CD1c-positive myeloid dendritic cell (primary cell): ENCODE measurements around the gene PUM1.
"Not testable (repeated sequence)": the region's sequence is repeated elsewhere in the genome, so short reads cannot be mapped to it uniquely, and the experiment has no call there.

Source experiments
- DNase-seq: peaks from one replicate; pipeline ENCODE4 v3.0.0-alpha.2; 2016; ENCODE audit errors: extremely low spot score

Gene PUM1

DNA sequence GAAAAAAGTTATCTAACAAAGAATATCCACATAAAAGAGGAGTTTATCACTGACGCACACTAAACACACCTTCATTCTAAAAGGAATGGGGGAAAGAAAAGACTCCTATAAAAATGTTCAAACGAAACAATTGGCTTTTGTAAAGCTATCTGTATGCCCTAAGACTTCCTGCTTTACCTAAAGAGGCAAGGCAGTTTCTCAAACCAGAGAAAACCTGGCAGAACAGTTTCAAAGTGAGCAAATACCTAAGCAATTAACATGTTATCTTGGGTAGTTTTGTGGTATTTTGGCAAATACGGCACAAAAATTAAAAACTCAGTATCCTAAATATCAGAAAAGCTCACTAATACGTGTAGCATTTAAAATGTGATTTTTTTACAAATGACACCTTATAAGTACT is 1.9 kb downstream of the PUM1 start:
- DNase-seq: peak; percentile 13

DNA sequence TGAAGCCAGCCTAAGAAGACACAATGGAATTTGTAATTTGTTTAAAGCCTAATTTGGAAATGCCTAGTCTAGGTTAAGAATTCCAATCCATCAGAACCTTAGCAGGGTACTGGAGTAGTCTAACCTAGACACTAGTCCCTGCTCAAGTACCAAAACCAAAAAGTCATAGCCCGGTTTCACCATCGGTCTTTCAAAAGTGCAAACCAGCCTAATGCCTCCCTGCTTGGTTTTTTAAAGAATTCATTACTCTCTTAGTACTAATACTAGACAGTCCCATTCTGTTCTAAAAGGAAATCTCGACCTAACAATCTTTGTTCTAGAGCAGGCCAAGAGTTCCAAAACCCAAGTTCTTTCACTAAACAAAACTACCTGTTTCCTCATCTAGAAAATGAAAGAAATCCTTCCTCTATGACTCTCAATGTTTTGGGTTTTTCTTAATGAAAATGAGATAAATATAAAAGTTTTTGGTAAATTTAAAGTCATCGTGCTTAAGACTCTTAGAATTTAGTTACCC is 2.6 kb downstream of the PUM1 start:
- DNase-seq: no peak

DNA sequence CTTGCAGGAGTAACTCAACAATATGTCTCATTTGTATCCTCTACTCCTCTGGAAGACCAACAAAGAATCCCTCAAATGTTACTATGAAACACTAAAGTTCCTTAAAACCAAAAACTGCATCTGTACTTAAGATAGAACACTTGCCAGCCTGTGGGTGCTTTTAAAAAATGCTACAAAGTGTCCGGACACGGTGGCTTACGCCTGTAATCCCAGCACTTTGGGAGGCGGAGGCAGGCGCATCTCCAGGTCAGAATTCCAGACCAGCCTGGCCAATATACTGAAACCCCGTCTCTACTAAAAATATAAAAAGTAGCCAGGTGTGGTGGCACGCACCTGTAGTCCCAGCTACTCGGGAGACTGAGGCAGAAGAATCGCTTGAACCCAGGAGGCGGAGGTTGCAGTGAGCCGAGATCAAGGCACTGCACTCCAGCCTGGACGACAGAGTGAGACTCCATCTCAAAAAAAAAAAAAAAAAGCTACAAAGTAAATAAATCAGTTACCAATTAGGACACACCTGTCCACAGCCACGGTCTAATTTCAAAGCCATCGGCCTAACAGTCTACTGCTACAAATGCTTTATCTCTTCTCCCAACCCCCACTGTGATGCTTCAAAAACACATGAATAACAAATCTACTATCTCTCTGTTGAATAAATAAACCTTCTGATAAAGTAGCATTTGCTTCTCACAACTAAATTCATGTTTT is 3.2 kb downstream of the PUM1 start:
- not testable (repeated sequence) for DNase-seq

DNA sequence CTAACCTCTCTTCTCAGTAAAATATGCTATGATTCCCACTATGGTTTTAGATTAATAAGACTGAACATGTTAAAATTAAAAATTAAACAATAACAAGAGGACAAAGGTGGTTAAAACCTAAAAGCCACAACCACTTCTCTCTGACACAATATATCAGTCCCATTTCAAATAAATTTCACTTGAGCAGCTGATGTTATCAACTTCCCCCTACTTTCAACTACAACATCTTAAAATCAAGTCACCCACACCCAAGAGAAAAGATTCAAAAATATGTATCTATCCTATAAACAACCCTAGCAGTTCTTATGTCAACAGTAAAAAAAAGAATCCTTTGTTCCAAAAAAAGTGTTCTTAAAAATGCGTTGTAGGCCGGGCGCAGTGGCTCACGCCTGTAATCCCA is 7.5 kb downstream of the PUM1 start:
- no peak for DNase-seq

DNA sequence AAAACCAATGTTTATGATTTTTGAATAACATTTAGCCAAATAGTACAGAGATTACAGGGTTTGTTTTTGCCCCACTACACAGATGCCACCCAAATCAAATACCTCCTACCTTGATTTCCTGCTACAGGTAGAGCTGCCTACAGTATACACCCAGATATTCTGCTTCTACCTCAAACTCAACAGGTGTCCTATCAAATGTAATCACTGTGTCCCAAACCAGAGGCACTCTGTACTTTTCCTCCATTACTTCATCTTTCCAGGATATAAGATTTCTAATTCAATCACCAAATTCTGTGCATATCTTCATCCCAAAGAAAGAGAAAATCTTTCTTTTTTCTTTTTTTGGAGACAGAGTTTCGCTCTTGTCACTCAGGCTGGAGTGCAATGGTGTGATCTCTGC is 9.6 kb downstream of the PUM1 start:
- DNase-seq: no peak

DNA sequence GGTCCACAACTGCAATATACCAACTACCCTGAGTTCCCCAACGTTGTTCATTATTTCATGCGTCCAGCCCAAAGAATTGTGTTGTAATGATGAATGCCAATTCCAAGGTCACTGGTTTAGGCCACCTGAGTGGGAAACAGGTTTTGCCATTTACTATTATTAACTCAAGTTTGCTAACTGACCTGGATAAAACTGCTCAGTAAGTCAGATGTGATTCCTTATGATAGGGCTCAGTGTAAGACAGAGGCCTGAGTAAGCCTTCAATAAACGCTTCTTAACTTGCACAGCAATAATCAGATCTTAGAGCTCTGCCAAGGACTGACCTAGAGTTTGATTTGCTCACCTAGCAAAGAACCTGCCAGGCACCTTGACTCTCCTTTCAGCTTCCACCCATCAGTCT is 10.0 kb downstream of the PUM1 start:
- no peak for DNase-seq

DNA sequence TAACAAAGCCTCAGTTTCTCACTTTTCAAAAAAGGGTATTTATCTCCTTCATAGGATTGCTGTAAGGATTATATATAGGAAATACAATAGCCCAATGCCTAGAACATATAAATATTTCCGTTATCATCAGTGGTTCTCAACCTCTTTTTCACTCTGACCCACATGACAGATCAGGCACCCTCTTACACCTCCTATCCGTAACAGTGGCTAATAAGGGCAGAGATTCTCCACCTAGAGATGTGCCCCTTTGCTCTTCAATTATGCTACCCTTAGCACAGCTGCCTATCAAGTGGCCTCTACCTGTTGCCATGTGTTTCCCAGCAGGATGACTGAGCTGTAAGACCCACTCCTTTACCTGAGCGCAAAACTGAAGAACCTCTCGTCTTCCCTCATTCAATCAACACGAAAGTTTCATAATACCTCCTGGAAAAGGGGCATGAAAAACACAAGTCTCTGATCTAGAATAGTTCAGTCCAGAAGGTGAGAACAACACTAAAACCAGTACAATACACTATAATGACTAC is 10.5 kb downstream of the PUM1 start:
- DNase-seq: no peak

DNA sequence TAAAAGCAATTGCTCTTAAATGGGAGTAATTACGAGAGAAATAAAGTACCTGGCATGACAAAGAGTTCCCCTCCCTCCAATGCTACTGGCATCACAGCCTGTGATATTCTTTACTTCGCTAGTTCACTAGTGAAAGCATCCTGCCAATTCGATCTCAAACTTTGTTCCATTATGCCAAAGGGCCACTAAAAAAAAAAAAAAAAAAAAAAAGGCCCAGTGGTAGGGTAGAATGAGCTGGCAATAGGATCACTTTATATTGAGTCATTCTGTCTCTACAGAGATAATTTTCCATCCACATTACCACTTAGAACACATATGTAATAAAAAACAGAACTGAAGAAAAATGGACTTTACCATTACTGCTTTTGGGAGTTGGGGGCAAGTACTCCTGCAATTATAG is 11.2 kb downstream of the PUM1 start:
- DNase-seq: no peak

DNA sequence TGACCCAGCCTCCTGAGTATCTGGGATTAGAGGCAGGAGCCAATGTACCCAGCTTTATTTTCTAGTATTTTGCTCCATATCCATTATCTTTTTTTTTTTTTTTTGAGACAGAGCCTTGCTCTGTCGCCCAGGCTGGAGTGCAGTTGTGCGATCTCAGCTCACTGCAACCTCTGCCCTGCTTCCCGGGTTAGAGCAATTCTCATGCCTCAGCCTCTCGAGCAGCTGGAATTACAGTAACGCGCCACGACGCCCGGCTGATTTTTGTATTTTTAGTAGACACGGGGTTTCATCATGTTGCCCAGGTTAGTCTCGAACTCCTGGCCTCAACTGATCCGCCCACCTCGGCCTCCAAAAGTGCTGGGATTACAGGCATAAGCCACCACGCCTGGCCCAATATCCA is 12.9 kb downstream of the PUM1 start:
- DNase-seq: not testable (repeated sequence)

DNA sequence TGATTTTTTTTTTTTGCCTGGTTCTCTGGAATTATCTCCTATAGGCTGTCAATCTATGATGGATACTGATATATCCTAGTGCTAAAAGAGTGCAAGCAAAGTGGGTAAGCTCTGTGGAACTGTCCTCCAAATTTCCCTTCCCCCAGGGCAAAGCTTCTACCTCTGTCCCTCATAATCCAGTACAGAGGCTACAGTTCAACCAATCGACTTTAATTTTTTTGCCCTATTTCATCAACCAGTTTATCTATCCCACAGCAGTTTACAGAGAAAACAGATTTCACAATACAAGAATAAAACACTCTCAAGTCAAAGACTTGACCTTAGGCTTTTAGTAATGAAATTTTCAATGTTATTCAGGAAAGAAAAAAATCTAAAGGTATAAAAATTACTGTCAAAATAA is 13.9 kb downstream of the PUM1 start:
- DNase-seq: no peak

DNA sequence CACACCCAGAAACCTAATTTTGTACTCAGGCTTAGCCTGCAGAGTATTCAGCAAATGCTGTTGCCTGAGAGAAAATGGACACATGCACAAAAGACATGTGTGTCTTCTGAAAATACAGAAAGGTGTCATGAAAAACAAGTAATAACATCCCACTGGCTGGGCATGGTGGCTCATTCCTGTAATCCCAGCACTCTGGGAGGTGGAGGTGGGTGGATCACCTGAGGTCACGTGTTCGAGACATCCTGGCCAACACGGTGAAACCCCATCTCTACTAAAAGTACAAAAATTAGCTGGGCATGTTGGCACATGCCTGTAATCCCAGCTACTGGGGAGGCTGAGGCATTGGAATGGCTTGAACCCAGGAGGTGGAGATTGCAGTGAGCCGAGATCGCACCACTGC is 18.0 kb downstream of the PUM1 start:
- not testable (repeated sequence) for DNase-seq

DNA sequence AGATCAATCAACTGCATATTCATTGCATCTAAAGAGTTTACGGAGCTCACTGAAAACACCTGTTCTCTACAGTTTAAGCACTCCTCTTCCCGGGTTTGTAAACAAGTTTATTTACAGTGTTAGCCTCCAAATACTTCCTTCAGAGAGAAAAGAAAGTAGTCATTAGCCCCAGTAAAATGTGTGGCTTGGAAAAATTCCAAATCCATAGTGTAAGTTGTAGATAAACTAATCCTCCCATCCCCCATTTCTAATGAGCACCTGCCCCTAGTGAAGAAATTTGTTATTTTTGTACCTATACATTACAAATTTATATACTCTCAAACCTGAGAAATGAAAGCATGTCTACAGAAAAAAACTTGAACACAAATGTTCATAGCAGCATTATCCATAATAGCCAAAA is 21.9 kb downstream of the PUM1 start:
- no peak for DNase-seq

DNA sequence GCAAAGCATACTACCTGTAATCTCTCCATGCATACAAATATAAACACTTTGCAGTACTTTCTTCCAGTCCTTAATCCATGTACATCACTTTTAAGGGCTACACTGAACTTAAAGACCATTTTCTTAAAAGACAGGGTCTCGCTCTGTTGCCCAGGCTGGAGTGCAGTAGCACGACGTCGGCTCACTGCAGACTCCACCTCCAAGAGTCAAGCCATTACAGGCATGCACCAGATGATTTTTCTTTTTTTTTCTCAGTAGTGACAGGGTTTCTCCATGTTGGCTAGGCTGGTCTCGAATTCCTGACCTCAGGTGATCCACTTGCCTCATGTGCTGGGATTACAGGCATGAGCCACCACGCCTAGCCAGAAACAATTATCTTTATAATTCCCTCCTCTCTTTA is 22.9 kb downstream of the PUM1 start:
- DNase-seq: no peak

DNA sequence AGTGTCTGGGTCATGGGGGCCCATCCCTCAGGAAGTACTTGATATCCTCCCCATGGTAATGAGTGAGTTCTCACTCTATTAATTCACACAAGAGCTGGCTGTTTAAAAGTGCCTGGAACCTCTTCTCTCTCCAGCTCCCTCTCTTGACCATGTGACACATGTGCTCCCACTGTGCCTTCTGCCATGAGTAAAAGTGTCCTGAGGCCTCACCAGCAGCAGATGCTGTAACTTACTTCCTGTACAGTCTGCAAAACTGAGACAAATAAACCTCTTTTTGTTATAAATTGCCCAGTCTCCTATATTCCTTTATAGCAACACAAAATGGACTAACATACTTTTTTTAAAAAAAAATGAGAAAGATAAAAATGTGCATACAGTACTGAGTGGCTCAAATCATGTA is 24.0 kb downstream of the PUM1 start:
- no peak for DNase-seq

DNA sequence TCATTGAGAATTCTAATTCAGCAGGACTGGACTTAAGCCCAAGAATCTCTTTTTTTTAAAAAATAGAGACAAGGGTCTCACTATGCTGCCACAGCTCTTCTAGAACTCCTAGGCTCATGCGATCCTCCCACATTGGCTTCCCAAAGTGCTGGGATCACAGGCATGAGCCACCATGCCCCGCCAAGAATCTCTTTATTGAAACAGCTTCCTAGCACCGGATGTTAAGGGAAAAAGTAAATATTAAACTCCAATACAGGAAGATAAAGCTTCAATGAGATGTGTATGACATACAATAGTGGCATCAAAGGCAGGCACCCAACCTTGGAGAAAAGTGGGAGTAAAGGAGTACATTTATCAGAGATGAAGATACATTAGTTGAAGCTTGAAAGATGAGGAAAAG is 25.5 kb downstream of the PUM1 start:
- no peak for DNase-seq

DNA sequence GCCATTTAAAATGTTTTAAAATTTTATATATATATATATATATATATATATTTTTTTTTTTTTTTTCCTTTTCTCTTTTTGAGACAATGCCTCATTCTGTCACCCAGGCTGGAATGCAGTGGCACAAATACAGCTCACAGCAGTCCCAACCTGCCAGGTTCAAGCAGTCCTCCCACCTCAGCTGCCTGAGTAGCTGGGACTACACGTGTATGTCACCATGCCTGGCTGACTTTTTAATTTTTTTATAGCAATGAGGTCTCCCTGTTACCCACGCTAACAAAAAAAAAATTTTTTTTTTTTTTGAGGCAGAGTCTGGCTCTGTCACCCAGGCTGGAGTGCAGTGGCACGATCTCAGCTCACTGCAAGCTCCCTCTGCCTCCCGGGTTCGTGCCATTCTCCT is 26.6 kb downstream of the PUM1 start:
- DNase-seq: not testable (repeated sequence)

DNA sequence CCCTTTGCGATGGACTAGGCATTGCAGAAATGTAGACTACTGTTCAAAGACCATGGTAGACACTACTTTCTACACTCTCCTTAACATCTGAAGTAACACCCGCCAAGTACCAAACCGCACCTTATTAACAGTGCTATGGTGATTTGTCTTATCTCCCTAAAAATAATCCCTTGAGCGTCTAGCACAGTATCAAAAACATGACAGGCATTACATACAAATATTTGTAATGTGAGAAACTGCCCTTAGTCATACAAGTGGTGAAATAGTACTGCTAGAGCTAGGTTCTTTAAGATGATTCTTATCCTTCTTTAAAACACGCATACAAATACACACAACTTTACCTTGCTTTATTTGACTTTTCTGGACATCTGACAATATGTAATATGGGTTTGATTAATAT is 27.2 kb downstream of the PUM1 start:
- DNase-seq: no peak

DNA sequence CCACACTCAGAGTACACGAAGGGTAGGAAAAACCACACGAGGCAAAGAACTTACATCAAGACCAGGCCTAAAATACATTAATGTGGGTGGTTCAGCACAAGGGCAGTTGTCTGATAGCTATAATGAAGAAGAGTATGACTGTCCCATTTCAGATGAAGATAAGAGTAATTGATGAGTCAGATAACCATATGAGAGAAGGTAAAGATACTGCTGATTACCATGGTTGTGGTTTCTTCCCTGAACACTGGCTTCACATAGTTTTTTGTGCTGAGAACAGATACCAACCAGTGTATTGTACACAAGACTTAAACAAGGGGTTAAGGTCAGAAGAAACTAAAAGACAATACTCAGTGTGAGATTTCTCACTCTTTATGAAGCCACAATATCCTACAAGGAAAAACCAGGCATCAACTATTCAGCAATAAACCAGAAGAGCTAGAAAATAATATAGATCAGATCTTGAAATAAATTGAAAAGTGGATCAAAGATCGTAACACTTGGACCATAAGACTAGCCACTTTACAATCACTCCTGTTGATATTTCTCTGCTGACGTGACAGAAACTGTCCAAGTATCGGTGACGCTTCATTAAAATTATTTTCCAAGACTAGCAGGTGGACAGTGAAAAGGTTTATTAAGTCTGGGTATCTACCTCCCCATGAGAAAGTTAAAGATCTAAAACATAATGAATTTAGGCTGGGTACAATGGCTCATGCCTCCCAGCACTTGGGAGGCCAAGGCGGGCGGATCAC is 28.6 kb downstream of the PUM1 start:
- no peak for DNase-seq

DNA sequence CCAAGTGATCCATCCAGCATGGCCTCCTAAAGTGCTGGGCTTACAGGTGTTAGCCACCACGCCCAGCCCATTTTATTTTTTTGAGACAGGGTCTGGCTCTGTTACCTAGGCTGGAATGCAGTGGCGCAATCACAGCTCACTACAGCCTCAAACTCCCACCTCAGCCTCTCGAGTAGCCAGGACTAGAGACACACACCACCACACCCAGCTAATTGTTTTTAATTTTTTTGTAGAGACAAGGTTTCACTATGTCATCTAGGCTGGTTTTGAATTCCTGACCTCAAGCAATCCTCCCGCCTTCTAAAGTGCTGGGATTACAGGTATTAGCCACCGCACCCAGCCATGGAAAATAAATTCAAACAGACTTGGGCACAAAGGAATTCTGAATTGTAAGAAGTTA is 31.9 kb downstream of the PUM1 start:
- DNase-seq: no peak

DNA sequence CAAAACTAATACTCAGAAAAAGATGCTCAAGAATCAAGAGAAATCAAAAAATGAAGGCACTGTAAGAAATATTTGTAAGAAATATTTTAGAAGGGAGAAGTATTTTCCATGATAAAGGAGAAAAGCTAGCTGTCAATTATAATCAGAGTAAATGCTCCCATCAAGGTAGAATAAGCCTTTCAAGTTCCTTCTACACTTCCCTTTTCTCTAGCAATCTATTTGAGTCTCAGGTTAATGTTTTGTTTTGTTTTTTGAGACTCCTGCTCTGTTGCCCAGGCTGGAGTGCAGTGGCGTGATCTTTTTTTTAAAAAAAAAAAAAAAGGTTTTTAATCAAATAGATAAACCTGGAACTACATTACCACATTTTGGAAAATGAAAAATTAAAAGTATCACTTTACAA is 33.3 kb downstream of the PUM1 start:
- DNase-seq: no peak

DNA sequence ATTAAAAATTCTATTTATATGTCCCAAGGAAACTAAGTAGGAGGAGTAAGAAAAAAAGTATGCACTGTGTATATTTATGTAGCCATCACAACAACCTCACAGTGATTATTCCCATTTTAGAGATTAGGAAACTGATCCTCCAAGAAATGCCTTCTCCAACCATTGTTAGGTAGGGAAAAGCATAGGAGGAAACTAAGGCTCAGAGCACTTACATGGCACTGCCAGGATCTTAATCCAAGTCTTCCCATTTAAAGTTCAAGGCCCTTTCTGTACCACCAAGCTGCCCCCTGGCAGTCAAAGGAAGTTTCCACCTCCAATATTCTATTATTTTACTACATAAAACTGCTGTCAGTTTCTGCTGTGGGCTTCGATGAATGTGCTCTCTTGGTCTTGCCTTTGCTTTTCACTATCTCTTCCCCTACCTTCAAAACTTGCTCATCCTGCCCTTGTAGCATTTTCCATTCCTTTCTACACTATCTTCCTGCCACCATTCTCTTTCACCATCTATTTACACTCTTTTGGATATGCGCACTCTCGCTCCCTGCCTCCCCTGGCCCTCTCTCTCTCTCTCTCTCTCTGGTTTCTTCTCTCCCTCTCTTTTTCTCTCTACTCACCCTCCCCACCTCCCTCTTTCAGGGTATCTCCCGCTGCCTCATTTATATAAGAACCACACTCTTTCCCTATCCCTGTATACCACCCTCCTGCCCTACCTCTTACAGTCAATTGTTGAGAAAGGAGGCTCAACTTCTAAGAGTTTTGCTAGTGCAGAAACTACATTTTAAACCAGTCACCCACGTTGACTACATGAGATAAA is 34.0 kb downstream of the PUM1 start:
- no peak for DNase-seq

DNA sequence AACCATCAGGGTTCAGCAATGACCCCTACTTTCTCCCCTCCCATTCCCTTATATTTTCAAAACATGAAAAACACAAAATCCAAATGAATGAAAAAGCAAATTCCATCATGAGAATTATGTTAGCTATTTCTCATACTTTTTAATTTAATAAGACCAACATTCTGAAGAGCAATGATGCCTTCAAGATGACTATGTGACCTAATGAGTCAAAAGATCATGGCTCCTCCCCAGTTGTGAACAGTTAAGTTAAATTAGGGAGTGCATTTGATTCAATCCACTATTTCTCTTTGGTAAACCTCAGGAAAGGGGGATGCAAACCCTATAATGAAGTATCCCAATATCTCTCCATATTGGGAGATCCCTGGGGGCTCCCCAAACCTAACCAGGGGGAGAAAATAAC is 36.5 kb downstream of the PUM1 start:
- no peak for DNase-seq
